ENCODE data around the gene MYO1G. TPM values are rescaled to one million over a fixed set of nuclear protein-coding genes. Genes with fewer than 3 reads are reported as not detected.

MYO1G gene
- total and polyA plus RNA-seq, 9 of the 15 experiments (the other 6 are each of a cell fraction or from before 2014, with no cell fraction given): 0.03 to 0.62 (median 0.13) TPM; not detected in 1

DNA sequence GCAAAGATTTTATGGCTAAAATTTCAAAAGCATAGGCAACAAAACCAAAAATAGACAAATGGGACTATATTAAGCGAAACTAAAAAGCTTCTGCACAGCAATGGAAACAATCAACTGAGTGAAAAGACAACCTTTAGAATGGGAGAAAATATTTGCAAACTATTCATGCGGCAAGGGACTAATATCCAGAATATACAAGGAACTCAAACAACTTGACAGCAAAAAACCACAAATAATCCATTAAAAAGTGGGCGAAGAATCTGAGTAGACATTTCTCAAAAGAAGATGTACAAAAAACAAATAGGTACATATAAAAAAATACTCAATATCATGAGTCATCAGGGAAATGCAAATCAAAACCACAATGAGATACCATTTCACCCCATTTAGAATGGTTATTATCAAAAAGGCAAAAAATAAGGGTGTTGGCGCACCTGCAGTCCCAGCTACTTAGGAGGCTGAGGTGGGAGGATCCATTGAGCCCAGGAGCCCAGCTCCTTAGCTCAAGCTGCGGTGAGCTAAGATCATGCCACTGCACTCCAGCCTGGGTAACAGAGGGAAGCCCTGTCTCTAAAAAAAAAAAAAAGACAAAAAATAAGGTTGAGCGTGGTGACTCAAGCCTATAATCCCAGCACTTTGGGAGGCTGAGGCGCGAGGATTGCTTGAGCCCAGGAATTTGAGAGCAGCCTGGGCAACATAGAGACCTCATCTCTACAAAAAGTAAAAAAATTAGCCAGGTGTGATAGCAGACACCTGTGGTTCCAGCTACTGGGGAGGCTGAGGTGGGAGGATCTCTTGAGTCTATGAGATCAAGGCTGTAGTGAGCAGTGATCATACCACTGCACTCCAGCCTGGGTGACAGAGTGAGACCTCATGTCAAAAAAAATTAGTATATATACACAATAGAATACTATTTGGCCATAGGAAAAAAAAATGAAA is 17.0 kb upstream of the MYO1G start (continued):
- TF ChIP-seq CREB1 (IDR thresholded peaks at IDR 0.05): no peak
- 0 out of 2 replicates have a peak, but pooled peaks have one; percentile 23 for TF ChIP-seq CREB1 (CRISPR knock-in tag; IDR thresholded peaks at IDR 0.05)
- TF ChIP-seq, protein P1, sequence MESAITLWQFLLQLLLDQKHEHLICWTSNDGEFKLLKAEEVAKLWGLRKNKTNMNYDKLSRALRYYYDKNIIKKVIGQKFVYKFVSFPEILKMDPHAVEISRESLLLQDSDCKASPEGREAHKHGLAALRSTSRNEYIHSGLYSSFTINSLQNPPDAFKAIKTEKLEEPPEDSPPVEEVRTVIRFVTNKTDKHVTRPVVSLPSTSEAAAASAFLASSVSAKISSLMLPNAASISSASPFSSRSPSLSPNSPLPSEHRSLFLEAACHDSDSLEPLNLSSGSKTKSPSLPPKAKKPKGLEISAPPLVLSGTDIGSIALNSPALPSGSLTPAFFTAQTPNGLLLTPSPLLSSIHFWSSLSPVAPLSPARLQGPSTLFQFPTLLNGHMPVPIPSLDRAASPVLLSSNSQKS (CRISPR knock-in tag; IDR thresholded peaks at IDR 0.05): no peak
- TF ChIP-seq DDX20 (tag; IDR thresholded peaks at IDR 0.05; ENCODE audit: low read depth): no peak
- TF ChIP-seq, protein P2, sequence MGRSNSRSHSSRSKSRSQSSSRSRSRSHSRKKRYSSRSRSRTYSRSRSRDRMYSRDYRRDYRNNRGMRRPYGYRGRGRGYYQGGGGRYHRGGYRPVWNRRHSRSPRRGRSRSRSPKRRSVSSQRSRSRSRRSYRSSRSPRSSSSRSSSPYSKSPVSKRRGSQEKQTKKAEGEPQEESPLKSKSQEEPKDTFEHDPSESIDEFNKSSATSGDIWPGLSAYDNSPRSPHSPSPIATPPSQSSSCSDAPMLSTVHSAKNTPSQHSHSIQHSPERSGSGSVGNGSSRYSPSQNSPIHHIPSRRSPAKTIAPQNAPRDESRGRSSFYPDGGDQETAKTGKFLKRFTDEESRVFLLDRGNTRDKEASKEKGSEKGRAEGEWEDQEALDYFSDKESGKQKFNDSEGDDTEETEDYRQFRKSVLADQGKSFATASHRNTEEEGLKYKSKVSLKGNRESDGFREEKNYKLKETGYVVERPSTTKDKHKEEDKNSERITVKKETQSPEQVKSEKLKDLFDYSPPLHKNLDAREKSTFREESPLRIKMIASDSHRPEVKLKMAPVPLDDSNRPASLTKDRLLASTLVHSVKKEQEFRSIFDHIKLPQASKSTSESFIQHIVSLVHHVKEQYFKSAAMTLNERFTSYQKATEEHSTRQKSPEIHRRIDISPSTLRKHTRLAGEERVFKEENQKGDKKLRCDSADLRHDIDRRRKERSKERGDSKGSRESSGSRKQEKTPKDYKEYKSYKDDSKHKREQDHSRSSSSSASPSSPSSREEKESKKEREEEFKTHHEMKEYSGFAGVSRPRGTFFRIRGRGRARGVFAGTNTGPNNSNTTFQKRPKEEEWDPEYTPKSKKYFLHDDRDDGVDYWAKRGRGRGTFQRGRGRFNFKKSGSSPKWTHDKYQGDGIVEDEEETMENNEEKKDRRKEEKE (IDR thresholded peaks at IDR 0.05; ENCODE audit: borderline replicate concordance in 1 of 2, control insufficient read depth in 1 of 2, low read depth in 2 of 2, low read length in 1 of 2): no peak
- TF ChIP-seq NFATC3 (IDR thresholded peaks at IDR 0.05): 0 out of 2 replicates have a peak, but pooled peaks have one; percentile 6
- TF ChIP-seq LEF1 (IDR thresholded peaks at IDR 0.05): peak; percentile 6; the same call in 1 of the 2 replicates
- peak; percentile 43 for TF ChIP-seq C11orf30 (IDR thresholded peaks at IDR 0.05; ENCODE audit: low read depth)
- TF ChIP-seq ZSCAN32 (CRISPR knock-in tag; IDR thresholded peaks at IDR 0.05): no peak
- 0 out of 2 replicates have a peak, but pooled peaks have one; percentile 21 for TF ChIP-seq GATAD2B (IDR thresholded peaks at IDR 0.05; ENCODE audit: borderline replicate concordance)
- no peak for TF ChIP-seq PCBP2 (IDR thresholded peaks at IDR 0.05; ENCODE audit: low read depth, low read length, poor library complexity, severe bottlenecking)
- TF ChIP-seq THRAP3 (IDR thresholded peaks at IDR 0.05; ENCODE audit: borderline replicate concordance): peak; percentile 83; the same call in 1 of the 2 replicates
- TF ChIP-seq ZEB2 (IDR thresholded peaks at IDR 0.05): 0 out of 2 replicates have a peak, but pooled peaks have one; percentile 18
- TF ChIP-seq NFXL1 (CRISPR knock-in tag; IDR thresholded peaks at IDR 0.05): no peak
- TF ChIP-seq ATF1 (CRISPR knock-in tag; IDR thresholded peaks at IDR 0.05): no peak
- TF ChIP-seq ATF1 (tag; IDR thresholded peaks at IDR 0.05): 0 out of 2 replicates have a peak, but pooled peaks have one; percentile 28
- TF ChIP-seq, protein P3, sequence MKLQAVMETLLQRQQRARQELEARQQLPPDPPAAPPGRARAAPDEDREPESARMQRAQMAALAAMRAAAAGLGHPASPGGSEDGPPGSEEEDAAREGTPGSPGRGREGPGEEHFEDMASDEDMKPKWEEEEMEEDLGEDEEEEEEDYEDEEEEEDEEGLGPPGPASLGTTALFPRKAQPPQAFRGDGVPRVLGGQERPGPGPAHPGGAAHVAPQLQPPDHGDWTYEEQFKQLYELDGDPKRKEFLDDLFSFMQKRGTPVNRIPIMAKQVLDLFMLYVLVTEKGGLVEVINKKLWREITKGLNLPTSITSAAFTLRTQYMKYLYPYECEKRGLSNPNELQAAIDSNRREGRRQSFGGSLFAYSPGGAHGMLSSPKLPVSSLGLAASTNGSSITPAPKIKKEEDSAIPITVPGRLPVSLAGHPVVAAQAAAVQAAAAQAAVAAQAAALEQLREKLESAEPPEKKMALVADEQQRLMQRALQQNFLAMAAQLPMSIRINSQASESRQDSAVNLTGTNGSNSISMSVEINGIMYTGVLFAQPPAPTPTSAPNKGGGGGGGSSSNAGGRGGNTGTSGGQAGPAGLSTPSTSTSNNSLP (IDR thresholded peaks at IDR 0.05; ENCODE audit: borderline replicate concordance, low read depth, low read length): 0 out of 2 replicates have a peak, but pooled peaks have one; percentile 8
